A673 (cell line): ENCODE data around the gene GHRH.

Source experiments
- CTCF ChIP-seq: fragments of 300-800, 200-600 bp; sonication (generic); conservative IDR thresholded peaks from 2 replicates; pipeline ENCODE4 v1.5.1; 2017; ENCODE audit warnings: low read depth, mild to moderate bottlenecking, antibody characterized with exemption, low read length, moderate library complexity, mixed read lengths
- EZH2 ChIP-seq: fragments of 200-600 bp; sonication (generic); IDR thresholded peaks from 2 replicates; pipeline ENCODE4 v1.6.1; 2017; ENCODE audit warnings: borderline replicate concordance, low read depth, mild to moderate bottlenecking, mixed read lengths, antibody characterized with exemption, low read length; ENCODE audit not compliant: poor library complexity, severe bottlenecking

DNA sequence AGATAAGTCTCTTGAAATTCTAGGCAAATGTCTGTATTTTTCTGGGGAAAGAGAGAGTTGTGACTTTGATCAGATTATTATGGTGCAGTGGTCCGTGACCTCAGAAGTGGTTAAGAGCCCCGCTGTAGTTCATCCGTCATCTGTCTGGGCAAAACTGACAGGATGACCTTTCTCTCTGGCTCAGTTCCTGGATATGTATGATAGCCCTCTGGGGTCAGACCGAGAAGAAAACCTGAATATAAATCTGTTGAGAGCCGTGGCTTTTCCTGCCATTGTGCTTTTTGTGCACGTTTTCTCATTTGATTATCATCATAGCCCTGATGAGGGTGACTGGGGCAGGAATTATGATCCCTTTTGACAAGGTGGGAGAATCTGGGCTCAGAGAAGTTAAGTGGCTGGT lies 26.5 kb downstream of the GHRH start:
- TF ChIP-seq CTCF, result no peak
- TF ChIP-seq EZH2, result no peak
